ENCODE data around the gene ATXN10.

Gene ATXN10

GRCh38 chr22:45676024-45676423 is 4.4 kb downstream of the ATXN10 start:
- H3K27ac ChIP-seq (ENCODE audit: low read depth, low read length) = no peak overlapping the region
- H4K20me1 ChIP-seq (ENCODE audit: low read depth, low read length) = peaks cover 17% of the 10 kb centered on the region; the same call in 1 of the 2 replicates
- no peak overlapping the region for H3K9ac ChIP-seq (ENCODE audit: low read length)

GRCh38 chr22:45677063-45677462 is 5.4 kb downstream of the ATXN10 start:
- H3F3A ChIP-seq (ENCODE audit: insufficient read depth) = peaks cover 6% of the 10 kb centered on the region; the same call in 1 of the 2 replicates
- no peaks in the 10 kb centered on the region for H3K9me2 ChIP-seq (replicated peaks; ENCODE audit: insufficient read depth, low read length)
- no peak overlapping the region for H2AFZ ChIP-seq (ENCODE audit: low read depth, low read length, severe bottlenecking)
- peaks cover 17% of the 10 kb centered on the region; the same call in 1 of the 2 replicates for H4K20me1 ChIP-seq (ENCODE audit: low read depth, low read length)
- 0 out of 2 replicates have a peak, but pooled peaks cover 2% of the 10 kb centered on the region for H3K36me3 ChIP-seq (ENCODE audit: low read length)
- H3K4me3 ChIP-seq (ENCODE audit: insufficient read depth, low read length, poor library complexity, severe bottlenecking) = no peak overlapping the region
- H3K27ac ChIP-seq (ENCODE audit: low read depth, low read length) = no peak overlapping the region
- TF ChIP-seq EZH2phosphoT487 (conservative IDR thresholded peaks at IDR 0.05; ENCODE audit: low read length) = no peak
- no peak for TF ChIP-seq CTCF (IDR thresholded peaks at IDR 0.05; ENCODE audit: insufficient read depth, low read length, poor library complexity, severe bottlenecking)
- no peak overlapping the region for H3K9ac ChIP-seq (ENCODE audit: low read length)
- H3K79me2 ChIP-seq (ENCODE audit: insufficient read depth, low read length) = peaks cover 100% of the 10 kb centered on the region
- peak overlapping the region; percentile 26 for H3K4me2 ChIP-seq (ENCODE audit: low read depth, low read length, poor library complexity, severe bottlenecking)
- H3K27me3 ChIP-seq (ENCODE audit: low read length) = no peaks in the 10 kb centered on the region
- H3K9me3 ChIP-seq (ENCODE audit: insufficient read depth, low read length) = no peaks in the 10 kb centered on the region

More at GRCh38 chr22:45676024-45676423, 4.4 kb downstream of the ATXN10 start:
- Histone ChIP-seq H3K4me2 (ENCODE audit: low read depth, low read length, poor library complexity, severe bottlenecking) (no peak overlapping the region), H2AFZ (ENCODE audit: low read depth, low read length, severe bottlenecking) (no peak overlapping the region), H3K9me3 (ENCODE audit: insufficient read depth, low read length) (no peaks in the 10 kb centered on the region), H3K4me3 (ENCODE audit: insufficient read depth, low read length, poor library complexity, severe bottlenecking) (no peak overlapping the region), H3F3A (ENCODE audit: insufficient read depth) (peaks cover 8% of the 10 kb centered on the region; the same call in 1 of the 2 replicates), H3K79me2 (ENCODE audit: insufficient read depth, low read length) (peaks cover 98% of the 10 kb centered on the region), H3K27me3 (ENCODE audit: low read length) (no peaks in the 10 kb centered on the region), H3K36me3 (ENCODE audit: low read length) (0 out of 2 replicates have a peak, but pooled peaks cover 2% of the 10 kb centered on the region), H3K9me2 (replicated peaks; ENCODE audit: insufficient read depth, low read length) (no peaks in the 10 kb centered on the region)
- no peak for TF ChIP-seq CTCF (IDR thresholded peaks at IDR 0.05; ENCODE audit: insufficient read depth, low read length, poor library complexity, severe bottlenecking)
- TF ChIP-seq EZH2phosphoT487 (conservative IDR thresholded peaks at IDR 0.05; ENCODE audit: low read length) = no peak

GRCh38 chr22:45678961-45679912 is 7.6 kb downstream of the ATXN10 start:
- H4K20me1 ChIP-seq (ENCODE audit: low read depth, low read length) = peaks cover 31% of the 10 kb centered on the region; the same call in 1 of the 2 replicates

More at GRCh38 chr22:45678961-45679912, 7.6 kb downstream of the ATXN10 start:
- H3K9me2 ChIP-seq (replicated peaks; ENCODE audit: insufficient read depth, low read length) = no peaks in the 10 kb centered on the region
- no peaks in the 10 kb centered on the region for H3K27me3 ChIP-seq (ENCODE audit: low read length)
- H3K79me2 ChIP-seq (ENCODE audit: insufficient read depth, low read length) = peaks cover 100% of the 10 kb centered on the region
- no peak overlapping the region for H2AFZ ChIP-seq (ENCODE audit: low read depth, low read length, severe bottlenecking)
- peak overlapping the region; percentile 30; the same call in 1 of the 2 replicates for H3K27ac ChIP-seq (ENCODE audit: low read depth, low read length)
- H3K9ac ChIP-seq (ENCODE audit: low read length) = no peak overlapping the region
- no peak overlapping the region for H3K4me3 ChIP-seq (ENCODE audit: insufficient read depth, low read length, poor library complexity, severe bottlenecking)
- no peaks in the 10 kb centered on the region for H3K9me3 ChIP-seq (ENCODE audit: insufficient read depth, low read length)
- TF ChIP-seq EZH2phosphoT487 (conservative IDR thresholded peaks at IDR 0.05; ENCODE audit: low read length) = no peak
- TF ChIP-seq CTCF (IDR thresholded peaks at IDR 0.05; ENCODE audit: insufficient read depth, low read length, poor library complexity, severe bottlenecking) = no peak
- peak overlapping the region; percentile 26 for H3K4me2 ChIP-seq (ENCODE audit: low read depth, low read length, poor library complexity, severe bottlenecking)
- peaks cover 9% of the 10 kb centered on the region; the same call in 1 of the 2 replicates for H3F3A ChIP-seq (ENCODE audit: insufficient read depth)
- H3K36me3 ChIP-seq (ENCODE audit: low read length) = 0 out of 2 replicates have a peak, but pooled peaks cover 2% of the 10 kb centered on the region
